ENCODE results near the gene APLN.

Gene APLN

GRCh38 chrX:129596077-129596476 is 58.7 kb downstream of the APLN start:
- H3K18ac ChIP-seq (ENCODE audit: low read length): no peak overlapping the region

More at GRCh38 chrX:129596077-129596476, 58.7 kb downstream of the APLN start:
- no peak overlapping the region for H3K4me3 ChIP-seq (ENCODE audit: low read length)
- H4K8ac ChIP-seq (ENCODE audit: low read depth, low read length): no peak overlapping the region
- H3K9ac ChIP-seq (ENCODE audit: low read length): no peak overlapping the region
- H3K27me3 ChIP-seq (ENCODE audit: insufficient read depth, low read length, poor library complexity): no peaks in the 10 kb centered on the region
- no peak overlapping the region for H3K27ac ChIP-seq (ENCODE audit: low read depth, low read length)
- no peak overlapping the region for H3K4ac ChIP-seq (ENCODE audit: low read depth, low read length)
- H3K36me3 ChIP-seq (ENCODE audit: control insufficient read depth, insufficient read depth, low read length): no peaks in the 10 kb centered on the region
- no peak overlapping the region for H2AK5ac ChIP-seq (ENCODE audit: low read length)
- H2BK15ac ChIP-seq (replicated peaks; ENCODE audit: low read depth): no peak overlapping the region
- no peak overlapping the region for H3K4me2 ChIP-seq (ENCODE audit: low read length)
- H3K23ac ChIP-seq (ENCODE audit: low read length): no peak overlapping the region
- H3K4me1 ChIP-seq (ENCODE audit: control insufficient read depth, low read depth, low read length): no peaks in the 10 kb centered on the region
- no peaks in the 10 kb centered on the region for H3K79me2 ChIP-seq (ENCODE audit: control insufficient read depth, insufficient read depth, low read length)
- no CpG with 5 or more reads among the region's 5 CpGs for WGBS (ENCODE audit: extremely low coverage, insufficient coverage, low lambda C conversion rate)
- no peaks in the 10 kb centered on the region for H3K79me1 ChIP-seq (ENCODE audit: low read length)
- no peak overlapping the region for H2BK120ac ChIP-seq (ENCODE audit: low read depth, low read length)
- no peak overlapping the region for H2BK5ac ChIP-seq (ENCODE audit: low read length)
- DNase-seq: no peak
- no peak overlapping the region for H3K56ac ChIP-seq (ENCODE audit: low read length)
- no peak overlapping the region for H4K5ac ChIP-seq (ENCODE audit: low read length)

All from mesendoderm (in vitro differentiated cells).